Osteoblast (primary cell): ENCODE data around the gene MGAT4B. TPM values are rescaled to one million over a fixed set of nuclear protein-coding genes. Genes with fewer than 3 reads are reported as not detected.

Source experiments
- DNase-seq: peaks from one replicate; pipeline ENCODE4 v3.0.0; 2011; ENCODE audit warnings: low spot score, mixed read lengths; ENCODE audit not compliant: insufficient read length; ENCODE audit errors: missing footprints
- H2AFZ ChIP-seq: 2 replicates; pipeline ENCODE4 v1.6.0; 2011; ENCODE audit warnings: mild to moderate bottlenecking, low read length
- H3K27ac ChIP-seq: 2 replicates; pipeline ENCODE4 v1.5.1; 2011; ENCODE audit warnings: mild to moderate bottlenecking, low read depth, low read length, moderate library complexity
- H3K27me3 ChIP-seq: 2 replicates; pipeline ENCODE4 v1.6.0; 2012; ENCODE audit warnings: mild to moderate bottlenecking, control low read depth, inconsistent platforms, low read length, moderate library complexity; ENCODE audit not compliant: insufficient read depth
- H3K36me3 ChIP-seq: 2 replicates; pipeline ENCODE4 v1.5.1; 2011; ENCODE audit warnings: mild to moderate bottlenecking, low read length, control low read depth, moderate library complexity; ENCODE audit not compliant: insufficient read depth
- H3K4me1 ChIP-seq: 2 replicates; pipeline ENCODE4 v1.5.1; 2011; ENCODE audit warnings: mild to moderate bottlenecking, low read length, control low read depth, moderate library complexity; ENCODE audit not compliant: insufficient read depth
- H3K4me2 ChIP-seq: 2 replicates; pipeline ENCODE4 v1.6.0; 2011; ENCODE audit warnings: mild to moderate bottlenecking, low read length; ENCODE audit not compliant: insufficient read depth
- H3K4me3 ChIP-seq: fragments of 200-600 bp; sonication (generic); 3 replicates; pipeline ENCODE4 v1.5.1; 2012; ENCODE audit warnings: mild to moderate bottlenecking, low read length, inconsistent platforms; ENCODE audit not compliant: insufficient read depth
- H3K79me2 ChIP-seq: 2 replicates; pipeline ENCODE4 v1.6.0; 2012; ENCODE audit warnings: mild to moderate bottlenecking, low read length, control low read depth, inconsistent platforms; ENCODE audit not compliant: insufficient read depth
- H3K9me3 ChIP-seq: 2 replicates; pipeline ENCODE4 v1.5.1; 2011; ENCODE audit warnings: low read depth, low read length, control low read depth
- H4K20me1 ChIP-seq: 2 replicates; pipeline ENCODE4 v1.6.0; 2012; ENCODE audit warnings: mild to moderate bottlenecking, low read length, control low read depth; ENCODE audit not compliant: insufficient read depth
- total RNA-seq: library from RNA; depleted of rRNA; stranded (reverse); fragments of >200 nt; gene quantifications from 2 replicates; pipeline ENCODE4 v1.2.3, GENCODE V29; 2012
- TF ChIP-seq, protein P1 (sequence below): IDR thresholded peaks from 2 replicates; pipeline ENCODE4 v1.5.1; 2011; ENCODE audit warnings: mild to moderate bottlenecking, low read depth, low read length, moderate library complexity; ENCODE audit errors: extremely low read depth

MGAT4B gene
- total RNA-seq, 1 donor, result 95.9 TPM

GRCh38 chr5:179799644-179799973, 7.1 kb downstream of the MGAT4B start:
- H2AFZ ChIP-seq, result no peak overlapping the region
- H3K4me2 ChIP-seq, result no peak overlapping the region
- H3K27ac ChIP-seq, result no peak overlapping the region
- TF ChIP-seq, protein P1, sequence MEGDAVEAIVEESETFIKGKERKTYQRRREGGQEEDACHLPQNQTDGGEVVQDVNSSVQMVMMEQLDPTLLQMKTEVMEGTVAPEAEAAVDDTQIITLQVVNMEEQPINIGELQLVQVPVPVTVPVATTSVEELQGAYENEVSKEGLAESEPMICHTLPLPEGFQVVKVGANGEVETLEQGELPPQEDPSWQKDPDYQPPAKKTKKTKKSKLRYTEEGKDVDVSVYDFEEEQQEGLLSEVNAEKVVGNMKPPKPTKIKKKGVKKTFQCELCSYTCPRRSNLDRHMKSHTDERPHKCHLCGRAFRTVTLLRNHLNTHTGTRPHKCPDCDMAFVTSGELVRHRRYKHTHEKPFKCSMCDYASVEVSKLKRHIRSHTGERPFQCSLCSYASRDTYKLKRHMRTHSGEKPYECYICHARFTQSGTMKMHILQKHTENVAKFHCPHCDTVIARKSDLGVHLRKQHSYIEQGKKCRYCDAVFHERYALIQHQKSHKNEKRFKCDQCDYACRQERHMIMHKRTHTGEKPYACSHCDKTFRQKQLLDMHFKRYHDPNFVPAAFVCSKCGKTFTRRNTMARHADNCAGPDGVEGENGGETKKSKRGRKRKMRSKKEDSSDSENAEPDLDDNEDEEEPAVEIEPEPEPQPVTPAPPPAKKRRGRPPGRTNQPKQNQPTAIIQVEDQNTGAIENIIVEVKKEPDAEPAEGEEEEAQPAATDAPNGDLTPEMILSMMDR, result no peak
- peaks cover 35% of the 10 kb centered on the region for H3K36me3 ChIP-seq
- H3K79me2 ChIP-seq, result peaks cover 30% of the 10 kb centered on the region
- H4K20me1 ChIP-seq, result peaks cover 26% of the 10 kb centered on the region
- H3K9me3 ChIP-seq, result no peaks in the 10 kb centered on the region
- peaks cover 21% of the 10 kb centered on the region for H3K4me1 ChIP-seq
- no peak overlapping the region for H3K4me3 ChIP-seq
- peak; percentile 77 for DNase-seq
- no peaks in the 10 kb centered on the region for H3K27me3 ChIP-seq

GRCh38 chr5:179798771-179799643, 7.7 kb downstream of the MGAT4B start:
- DNase-seq, result peak; percentile 84
- Histone ChIP-seq H2AFZ (no peak overlapping the region), H3K4me2 (no peak overlapping the region), H4K20me1 (peaks cover 20% of the 10 kb centered on the region), H3K27ac (no peak overlapping the region), H3K79me2 (peaks cover 24% of the 10 kb centered on the region), H3K4me1 (peaks cover 18% of the 10 kb centered on the region), H3K27me3 (no peaks in the 10 kb centered on the region), H3K4me3 (no peak overlapping the region), H3K9me3 (no peaks in the 10 kb centered on the region), H3K36me3 (peaks cover 35% of the 10 kb centered on the region)
- TF ChIP-seq, protein P1, result no peak

GRCh38 chr5:179798144-179798770, 8.4 kb downstream of the MGAT4B start:
- peaks cover 15% of the 10 kb centered on the region for H4K20me1 ChIP-seq
- peaks cover 35% of the 10 kb centered on the region for H3K36me3 ChIP-seq
- no peaks in the 10 kb centered on the region for H3K9me3 ChIP-seq
- no peak overlapping the region for H3K27ac ChIP-seq
- no peak overlapping the region for H3K4me2 ChIP-seq
- no peaks in the 10 kb centered on the region for H3K27me3 ChIP-seq
- H2AFZ ChIP-seq, result no peak overlapping the region
- H3K4me1 ChIP-seq, result peaks cover 19% of the 10 kb centered on the region
- peaks cover 16% of the 10 kb centered on the region for H3K79me2 ChIP-seq
- DNase-seq, result peak; percentile 87
- TF ChIP-seq, protein P1, result no peak
- no peak overlapping the region for H3K4me3 ChIP-seq

DNA sequence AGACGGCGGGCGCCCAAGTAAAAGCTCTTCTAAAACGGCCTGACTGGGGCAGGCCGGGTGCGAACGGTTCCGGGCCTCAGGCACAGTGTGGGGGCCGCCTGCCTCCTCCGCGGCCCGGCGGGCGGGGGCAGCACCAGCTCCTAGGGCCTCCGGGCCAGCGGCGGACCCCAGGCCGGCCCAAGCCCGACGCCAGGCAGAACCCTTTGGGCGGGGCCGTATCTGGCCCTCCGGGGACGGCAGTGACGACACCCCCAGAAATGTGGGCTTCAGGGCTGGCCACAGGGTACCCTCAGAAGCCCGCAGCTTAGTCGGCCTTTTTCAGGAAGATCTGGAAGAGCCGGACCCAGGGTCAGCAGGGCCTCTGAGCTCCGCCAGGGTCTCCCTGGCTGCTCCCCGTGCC, 8.9 kb downstream of the MGAT4B start:
- Histone ChIP-seq H3K4me1 (peaks cover 14% of the 10 kb centered on the region), H3K27me3 (no peaks in the 10 kb centered on the region), H3K79me2 (peaks cover 11% of the 10 kb centered on the region), H3K36me3 (peaks cover 34% of the 10 kb centered on the region), H2AFZ (no peak overlapping the region), H4K20me1 (peaks cover 9% of the 10 kb centered on the region), H3K4me3 (no peak overlapping the region), H3K27ac (no peak overlapping the region), H3K9me3 (no peaks in the 10 kb centered on the region), H3K4me2 (no peak overlapping the region)
- peak; percentile 62 for DNase-seq
- TF ChIP-seq, protein P1, result no peak
